ENCODE measurements around the gene CA4.
A peak's percentile ranks its signal among the peaks of the same experiment; 100 is the strongest.

CA4 gene

DNA sequence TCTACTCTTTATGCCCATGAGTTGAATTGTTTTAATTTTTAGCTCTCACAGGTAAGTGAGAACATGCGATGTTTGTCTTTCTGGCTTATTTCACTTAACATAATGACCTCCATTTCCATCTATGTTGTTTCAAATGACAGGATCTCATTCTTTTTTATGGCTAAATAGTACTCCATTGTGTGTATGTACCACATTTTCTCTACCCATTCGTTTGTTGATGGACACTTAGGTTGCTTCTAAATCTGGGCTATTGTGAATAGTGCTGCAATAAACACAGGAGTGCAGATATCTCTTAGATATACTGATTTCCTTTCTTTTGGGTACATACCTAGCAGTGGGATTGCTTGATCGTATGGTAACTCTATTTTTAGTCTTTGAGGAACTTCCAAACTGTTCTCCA is 19.3 kb upstream of the CA4 start:
- no peak for DNase-seq (ENCODE audit: low read depth, low spot score)

DNA sequence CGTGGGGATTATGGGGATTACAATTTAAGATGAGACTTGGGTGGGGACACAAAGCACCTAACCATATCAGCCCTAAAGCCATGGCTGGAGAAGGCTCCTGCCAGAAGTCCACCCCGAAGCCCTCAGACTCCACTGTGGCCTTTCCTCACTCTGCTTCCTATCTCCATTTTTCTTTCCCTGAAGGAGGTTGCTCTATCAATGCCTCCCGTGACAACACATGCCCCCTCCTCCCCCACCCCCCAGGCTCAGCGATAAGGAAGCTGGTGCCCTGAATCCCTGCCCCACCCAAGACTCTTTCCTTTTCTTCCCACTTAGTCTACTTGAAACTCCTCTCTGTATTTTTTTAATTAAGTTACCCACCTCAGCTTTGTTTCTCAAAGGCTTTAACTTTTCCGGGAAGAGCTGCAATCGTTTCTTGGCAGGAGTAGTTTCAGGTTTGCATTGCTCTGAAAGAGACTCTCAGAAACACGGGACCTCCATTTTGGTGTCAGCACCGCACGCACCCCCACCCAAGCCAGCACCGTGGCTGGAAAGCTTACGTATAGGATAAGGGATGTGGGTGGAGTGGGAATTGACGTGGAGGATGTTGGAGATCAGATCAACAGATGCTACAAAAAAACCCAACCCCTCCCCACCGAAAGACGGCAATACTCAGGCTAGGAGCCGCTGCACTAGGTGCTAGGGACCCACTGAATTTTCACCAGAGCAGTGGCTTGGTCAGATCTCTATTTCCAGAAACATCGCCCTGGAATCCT is 15.2 kb upstream of the CA4 start:
- DNase-seq (ENCODE audit: low read depth, low spot score): no peak

DNA sequence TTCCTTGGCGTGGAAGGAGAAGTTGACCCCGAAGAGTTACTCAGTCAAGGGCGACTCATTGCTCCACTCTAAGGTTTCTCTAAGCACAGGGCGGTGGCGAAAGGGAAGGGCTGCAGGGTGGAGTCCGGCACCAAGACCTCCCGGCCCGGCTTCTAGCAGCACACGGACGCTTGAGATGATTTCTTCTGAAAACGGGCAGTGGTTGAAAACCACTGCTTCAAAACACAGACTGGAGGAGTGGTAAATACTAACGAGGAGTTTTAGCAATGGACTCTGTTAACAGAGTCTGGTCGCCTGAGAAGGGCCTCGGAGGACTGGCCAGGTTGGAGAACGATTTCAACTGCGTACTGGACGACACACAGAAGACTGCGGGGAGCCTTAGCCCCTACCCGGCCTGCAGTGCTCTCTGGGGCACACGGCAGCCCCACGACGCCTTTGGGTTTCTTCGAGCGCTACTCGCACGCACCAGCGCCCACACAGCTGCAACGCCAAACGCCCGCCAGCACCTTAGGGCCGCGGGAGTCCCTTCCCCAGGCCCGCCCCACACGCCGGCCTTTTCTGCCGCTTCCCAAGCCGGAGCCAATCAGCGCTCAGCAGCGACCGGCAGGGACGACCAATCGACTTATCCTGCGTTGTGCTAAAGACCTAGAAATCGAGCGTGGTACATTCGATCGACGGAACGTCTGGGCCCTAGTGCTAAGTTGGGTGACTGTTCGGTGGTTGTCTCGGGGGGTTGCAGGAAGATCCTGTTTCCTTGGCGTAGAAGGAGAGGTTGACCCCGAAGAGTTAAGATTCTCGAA is 14.4 kb upstream of the CA4 start:
- DNase-seq (ENCODE audit: low read depth, low spot score): peak; percentile 52

DNA sequence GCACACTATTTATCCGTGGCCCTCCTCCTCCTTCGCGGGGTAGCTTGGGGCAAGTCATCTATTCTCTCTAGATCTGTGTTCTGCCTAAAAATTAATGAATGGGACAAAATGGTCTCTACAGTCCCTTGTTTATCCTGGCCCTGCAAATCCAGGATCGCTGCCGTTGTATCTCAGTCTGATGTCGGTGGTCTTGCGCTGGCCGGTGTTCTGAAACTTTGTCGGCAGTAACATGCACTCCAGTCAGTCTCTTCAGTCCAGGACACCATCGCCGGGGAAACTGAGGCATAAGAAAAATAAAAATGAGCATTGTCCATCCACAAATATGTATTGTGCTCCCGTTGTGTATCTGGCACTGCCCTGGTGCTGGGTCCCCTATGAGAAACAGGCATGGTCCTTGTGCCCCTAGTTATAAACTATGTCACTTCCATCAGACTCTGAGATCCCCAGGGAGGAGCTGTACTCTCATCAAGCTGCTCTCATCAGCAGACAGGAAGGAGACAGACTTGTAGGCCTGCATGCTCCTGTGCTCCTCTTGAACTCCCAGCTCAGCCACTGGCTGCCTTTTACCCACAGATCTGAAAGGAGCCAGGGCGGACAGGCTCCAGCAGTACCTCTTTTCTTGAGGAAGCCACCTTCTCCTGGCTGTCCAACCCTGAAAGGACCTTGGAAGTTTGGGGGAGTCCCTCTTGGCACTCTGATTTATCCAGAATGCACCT is 13.7 kb upstream of the CA4 start:
- DNase-seq (ENCODE audit: low read depth, low spot score): no peak

DNA sequence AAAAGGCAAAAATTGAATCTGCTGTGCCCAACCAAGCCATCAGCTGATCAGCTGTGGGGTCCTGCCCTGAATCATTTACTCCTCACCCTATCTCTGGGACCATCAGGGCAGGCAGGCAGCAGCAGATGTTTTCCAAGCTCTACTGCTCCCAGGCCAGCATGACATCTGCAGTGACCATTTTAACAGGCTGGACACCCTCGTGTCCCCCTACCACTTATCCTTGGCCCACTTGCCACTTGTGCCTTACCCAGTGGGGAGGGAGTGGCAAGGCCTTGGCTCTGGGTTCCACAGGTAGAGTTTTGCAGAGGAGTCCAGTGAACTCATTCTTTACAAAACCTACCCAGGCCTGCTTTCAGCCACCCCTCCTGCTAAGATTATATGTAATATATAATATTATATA is 12.0 kb upstream of the CA4 start:
- no peak for DNase-seq (ENCODE audit: low read depth, low spot score)

DNA sequence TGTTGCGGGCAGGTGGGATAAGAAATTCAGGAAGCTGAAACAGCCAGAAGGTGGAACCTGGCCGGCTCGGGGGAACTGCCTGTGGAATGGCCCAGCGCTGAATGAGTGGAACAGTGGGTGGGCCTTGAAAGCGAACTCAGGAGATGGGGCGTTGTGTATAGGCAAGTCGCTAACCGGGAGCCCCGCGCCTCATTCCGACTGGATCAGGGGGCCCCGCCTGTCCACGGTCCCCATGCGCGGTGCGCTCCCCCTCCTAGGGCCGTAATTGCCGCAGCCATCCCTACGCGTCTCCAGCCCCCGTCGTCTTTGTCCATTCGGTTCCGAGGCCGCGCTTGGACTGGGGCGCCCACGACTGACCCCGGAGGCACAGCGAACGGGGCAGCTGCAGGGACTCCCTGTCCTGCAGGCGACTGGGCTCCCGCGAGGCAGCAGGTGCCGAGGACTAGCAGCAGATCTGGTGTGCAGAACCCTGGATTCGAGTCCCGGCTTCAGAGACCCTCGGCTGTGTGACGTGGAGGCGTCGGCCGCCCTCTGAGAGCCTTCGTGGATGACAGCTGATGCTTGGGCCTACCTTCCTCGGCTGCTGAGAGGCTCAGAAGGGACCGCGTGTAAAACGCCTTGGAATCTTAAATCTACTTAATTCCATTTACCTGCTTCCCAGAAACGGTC is 10.9 kb upstream of the CA4 start:
- no peak for DNase-seq (ENCODE audit: low read depth, low spot score)

DNA sequence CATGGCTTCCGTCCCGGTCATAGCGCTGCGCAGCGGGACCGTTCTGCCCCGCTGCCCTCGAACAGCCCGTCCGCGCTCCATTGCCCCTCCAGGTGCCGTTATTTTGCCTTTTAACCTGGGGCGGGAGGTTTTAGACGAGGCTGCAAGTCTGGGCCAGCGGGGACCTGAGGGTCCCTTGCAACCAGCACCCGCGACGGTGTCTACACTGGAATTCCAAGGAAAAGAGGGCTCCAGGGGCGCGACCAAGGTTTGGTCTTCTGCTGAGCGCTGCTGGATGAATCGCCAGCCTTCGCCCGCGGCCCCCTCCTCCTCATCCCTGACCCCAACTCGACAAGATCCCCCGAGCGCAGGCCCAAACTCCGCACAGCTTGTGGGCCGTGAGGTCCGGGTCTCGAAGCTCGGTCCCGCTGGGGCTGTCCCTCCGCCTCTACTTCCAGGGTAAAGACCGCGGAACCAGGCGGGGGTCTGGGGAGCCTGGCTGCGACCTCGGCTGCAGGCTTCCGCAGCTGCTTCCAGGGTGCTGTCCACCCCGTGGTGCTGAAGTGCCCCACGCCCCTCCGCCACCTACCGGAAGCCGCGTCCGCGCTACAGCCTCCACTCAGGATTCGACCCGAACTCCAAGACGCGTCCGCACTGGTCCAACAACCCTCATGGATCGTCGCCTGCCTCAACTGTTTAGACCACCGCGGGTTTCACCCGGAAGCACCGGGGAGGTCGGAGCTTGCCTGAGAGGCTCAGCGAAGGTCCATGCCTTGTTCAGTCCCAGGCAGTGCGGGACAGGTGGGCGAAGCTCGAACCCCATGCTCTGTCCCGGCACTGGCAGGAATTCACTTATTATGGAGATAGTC is 10.1 kb upstream of the CA4 start:
- DNase-seq (ENCODE audit: low read depth, low spot score): no peak

DNA sequence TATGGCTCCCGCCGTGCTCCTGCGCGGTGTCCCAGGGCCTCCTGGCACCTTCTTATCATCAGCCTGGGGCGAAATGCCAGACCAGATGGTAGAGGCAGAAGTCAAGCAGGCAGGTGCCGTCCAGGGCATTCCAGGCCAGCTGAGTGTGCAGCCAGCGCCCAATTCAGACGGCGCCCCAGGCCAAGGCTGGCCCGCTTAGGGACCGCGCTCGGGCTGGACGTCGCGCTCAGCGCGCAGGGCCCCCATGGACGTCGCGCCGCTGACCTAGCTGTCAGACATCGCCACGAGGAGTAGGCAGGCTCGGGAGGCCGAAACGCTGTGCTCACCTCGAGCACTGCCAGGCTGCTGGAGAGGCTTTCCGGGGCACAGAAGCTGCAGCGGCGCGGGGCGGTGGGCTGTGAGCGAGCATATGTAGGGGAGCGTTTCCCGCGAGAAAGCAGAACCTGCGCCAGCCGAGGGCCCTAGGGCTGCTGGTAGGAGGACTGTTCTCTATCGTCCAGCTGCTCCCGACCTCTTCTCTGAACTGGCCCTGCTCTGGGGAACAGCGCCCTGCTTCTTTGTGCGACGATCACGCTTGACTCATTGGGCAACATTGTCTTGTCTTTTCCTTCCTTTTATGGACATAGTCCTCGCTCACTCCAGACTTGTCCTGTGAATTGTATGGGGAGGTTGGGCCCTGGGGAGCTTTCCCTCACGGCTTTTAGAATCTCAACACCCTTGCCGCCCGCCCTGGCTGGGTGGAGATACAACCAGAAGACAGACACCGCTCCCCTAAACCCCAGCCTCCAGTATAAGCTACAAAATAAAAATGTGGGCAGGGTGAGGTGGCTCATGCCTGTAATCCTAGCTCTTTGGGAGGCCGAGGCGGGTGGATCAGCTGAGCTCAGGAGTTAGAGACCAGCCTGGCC is 8.4 kb upstream of the CA4 start:
- no peak for DNase-seq (ENCODE audit: low read depth, low spot score)

DNA sequence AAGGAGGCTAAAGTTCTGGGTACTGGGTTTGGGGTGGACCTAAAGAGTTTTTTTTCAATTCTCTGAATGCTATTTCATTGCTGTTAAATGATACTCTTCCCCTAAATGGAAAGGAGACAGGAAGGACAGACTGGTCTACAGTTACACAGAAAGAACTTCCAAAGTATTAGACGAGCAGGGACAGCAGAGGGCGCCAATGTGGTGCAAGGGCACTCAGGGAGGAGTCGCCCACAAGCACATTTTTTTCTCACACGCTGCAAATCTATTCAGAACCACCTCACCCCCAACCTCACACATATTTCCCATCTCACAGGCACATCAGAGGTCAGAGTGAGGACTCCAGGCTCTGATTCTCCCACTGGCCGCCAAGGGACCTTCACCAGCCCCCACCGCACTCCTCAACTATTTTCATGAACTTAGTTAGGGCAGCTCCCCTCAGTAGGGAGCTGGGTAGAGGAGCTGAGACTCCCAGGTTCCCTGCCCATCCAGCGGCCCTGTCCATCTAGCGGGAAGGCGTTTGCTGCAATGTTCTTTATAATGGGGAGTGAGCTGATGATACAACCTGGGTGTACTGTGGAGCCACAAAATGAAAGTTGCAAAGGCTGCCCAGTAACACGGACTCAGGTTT is 6.8 kb upstream of the CA4 start:
- no peak for DNase-seq (ENCODE audit: low read depth, low spot score)

DNA sequence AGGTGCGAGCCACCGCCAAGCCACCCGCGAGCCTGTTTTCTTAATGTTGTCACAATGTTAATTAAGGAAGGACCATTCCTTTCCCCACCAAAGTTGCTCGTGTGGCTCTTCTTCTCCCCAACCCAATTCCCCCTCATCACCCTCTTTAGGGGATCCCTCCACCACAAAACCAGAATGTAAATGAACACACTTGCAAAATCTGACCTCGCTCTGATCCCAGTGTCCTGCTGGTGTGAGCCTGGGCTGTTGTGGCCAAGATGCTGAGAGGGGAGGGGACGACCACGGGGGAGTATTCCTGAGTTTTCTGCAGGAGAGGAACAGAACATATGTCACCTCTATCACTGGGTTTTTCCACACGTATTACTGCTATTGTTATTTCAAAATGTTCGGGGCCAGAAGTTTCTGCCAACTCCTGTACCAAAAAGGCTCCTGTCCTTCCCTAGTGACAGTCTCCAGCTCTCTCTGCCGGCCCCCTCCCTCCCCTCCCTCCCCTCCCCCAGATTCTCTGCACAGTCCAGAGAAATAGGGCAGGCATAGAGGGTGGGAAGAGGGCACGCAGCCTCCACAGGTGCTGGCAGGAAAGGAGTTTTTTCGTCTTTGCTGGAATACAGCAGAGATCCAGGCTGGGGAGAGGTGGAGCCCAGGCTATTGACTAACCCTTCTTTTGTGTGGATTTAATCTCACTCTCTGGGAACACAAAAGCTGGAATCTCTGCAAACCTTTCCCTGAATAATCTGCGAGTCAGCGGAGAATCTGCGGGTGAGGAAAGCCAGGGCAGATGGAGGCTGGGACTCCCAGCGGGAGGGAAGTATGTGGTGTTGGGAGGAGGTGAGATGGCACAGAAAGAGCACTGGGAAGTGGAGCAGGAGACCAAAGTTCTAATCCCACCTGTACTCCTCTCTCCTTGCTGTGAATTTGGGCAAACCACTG is 4.5 kb upstream of the CA4 start:
- no peak for DNase-seq (ENCODE audit: low read depth, low spot score)

DNA sequence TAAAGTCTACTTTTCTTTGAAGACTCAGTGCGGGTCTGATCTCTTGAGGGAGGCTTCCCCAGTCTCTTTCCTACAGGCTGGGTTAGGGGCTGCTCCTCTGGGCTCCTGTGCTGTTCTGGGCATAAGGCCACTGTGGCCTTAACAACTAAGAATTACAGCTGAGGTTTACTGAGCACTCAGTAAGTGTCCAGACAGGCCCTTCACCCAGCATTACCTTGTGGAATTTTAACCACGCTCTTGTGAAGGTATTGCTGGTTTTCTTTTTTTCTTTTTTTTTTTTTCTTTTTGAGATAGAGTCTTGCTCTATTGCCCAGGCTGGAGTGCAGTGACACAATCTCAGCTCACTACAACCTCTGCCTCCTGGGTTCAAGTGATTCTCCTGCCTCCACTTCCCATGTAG is 3.6 kb upstream of the CA4 start:
- DNase-seq (ENCODE audit: low read depth, low spot score): no peak

DNA sequence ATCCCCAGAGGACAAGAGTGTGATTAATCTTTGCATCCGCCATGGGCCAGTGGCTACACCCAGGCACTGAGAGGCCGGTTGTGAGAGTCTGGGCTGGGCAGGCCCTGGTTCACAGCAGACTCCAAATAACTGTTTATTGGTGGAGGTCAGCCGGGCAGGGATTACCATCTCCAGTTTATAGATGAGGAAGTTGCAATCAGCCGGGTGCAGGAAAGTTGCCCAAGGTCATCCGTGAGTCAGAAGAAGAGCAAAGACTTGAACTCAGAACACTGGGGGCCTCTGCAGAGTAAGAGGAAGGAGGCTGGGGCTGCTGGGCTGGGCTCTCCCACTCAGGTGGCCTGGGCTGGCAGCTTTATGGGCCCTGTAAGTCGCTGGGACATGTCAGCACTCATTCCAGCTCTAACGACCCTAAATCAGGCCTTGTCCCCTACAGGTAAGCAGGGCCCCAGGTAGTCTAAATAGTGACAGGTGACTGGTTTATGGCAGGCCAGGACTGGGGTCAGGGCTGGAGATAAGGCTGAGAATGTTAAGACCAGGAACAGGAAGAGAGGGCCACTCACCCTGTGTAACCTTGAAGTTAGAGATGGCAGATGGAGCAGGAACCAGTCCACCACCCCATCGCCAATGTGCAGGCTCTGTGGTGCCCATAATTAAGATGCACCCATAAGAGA is 2.1 kb upstream of the CA4 start:
- no peak for DNase-seq (ENCODE audit: low read depth, low spot score)

DNA sequence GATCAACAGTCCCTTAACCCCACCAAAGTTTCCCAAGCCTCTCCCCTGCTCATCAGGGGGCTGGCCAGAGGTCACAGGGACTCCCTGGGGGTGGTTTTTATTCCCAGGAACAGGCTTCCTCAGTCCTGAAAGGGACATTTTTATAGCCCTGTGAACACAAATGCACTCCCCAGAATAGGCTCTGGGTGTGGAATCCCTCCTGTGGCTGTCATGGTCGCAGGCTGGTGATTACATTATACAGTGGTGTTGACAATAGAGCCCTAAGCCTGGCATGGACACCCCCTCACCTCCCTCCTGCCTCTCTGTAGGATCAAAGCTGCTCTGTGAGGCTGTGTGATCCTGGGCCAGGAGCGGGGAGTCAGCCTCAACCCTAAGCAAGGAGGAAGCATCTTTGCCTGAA is 1.4 kb upstream of the CA4 start:
- no peak for DNase-seq (ENCODE audit: low read depth, low spot score)

DNA sequence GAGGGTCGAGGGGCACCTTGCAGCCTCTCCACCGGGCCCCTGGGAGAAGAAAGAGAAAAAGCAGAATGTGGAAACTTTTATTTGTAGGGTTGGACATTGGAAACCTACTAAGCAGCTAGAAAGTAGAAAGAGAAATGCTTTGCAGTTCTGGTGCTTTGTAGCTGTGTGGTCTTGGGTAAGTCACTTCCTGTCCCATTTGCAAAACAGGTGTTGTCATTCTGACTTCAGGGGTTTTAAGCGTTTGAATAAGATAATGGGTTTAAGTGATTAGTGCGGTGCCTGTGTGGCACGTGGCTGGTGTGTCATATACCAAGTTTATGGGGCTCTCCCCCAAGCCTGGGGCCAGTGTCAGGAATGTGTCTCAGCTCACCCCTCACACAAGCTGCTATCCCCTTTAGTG is 1.6 kb downstream of the CA4 start:
- no peak for DNase-seq (ENCODE audit: low read depth, low spot score)

DNA sequence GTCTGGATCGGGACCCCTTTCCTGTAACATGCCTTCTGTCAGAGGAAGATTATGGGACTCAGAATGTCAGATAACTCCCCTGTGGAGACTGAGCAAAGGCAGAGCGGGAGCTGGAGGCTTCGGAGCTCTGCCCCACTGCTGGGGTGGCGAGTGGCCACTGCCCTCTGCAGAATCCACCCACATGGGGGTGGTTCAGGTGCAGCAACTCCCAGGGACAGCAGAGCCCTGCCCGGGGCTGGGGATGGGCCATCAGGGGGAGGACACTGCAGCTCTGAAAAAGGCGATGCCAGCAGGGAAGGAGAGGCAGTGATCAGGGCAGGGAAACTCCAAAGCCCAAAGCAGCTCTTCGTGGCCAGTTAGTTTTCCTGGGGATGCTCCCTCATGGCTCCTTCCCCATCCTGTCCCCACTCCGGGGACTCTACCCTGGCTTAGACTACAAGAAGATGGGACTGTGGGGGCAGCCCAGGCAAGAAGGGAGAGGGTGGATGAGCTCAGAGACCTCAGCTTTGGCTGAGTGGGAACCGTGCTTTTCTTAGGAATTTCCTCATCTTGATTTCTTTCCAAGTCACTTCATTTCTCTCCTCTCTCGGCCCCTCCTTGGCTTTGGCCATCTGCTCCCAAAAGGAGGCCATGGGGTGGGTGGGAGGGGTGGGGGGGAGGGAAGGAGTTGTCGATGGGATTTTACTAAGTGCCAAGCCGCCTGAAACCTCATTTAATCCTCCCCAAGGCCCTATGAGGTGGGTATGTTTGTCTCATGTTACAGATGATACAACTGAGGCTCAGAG is 4.0 kb downstream of the CA4 start:
- DNase-seq (ENCODE audit: low read depth, low spot score): no peak

DNA sequence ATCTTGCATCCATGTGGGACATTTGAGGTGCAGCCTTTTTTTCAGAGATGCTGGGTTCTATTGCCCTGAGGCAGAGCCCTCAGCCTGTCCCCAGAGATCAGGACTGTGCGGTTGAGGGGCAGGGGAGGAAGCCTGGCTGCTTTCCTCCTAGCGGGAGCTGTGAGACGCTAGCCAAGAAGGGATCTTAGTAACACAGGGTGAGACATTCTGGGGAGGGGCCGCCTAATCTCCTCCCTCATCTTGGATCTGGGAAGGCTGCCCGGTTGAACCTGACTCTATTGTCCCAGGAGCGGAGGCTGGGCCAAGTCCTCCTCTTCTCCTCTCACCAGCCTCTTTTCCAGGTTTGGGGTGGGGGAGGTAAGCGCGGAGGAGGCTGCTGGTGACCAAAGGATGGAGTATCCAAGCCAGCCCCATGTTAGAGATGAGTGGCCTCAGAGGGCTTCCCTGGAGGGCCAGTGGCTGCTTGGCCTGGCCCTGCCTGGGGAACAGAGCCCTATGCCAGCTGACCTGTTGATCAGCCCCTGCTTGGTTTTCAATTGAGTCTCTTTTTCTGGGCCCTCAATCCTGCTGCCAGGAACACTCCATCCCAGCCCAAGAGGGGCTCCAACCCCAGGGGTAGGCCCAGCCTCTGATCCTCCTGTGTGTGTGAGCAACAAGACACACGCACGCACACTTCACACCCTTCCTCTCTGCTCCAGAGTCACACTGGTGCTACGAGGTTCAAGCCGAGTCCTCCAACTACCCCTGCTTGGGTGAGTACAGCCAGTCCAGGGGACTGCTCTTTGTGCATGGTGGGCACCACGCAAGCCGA is 5.0 kb downstream of the CA4 start:
- no peak for DNase-seq (ENCODE audit: low read depth, low spot score)

Data from brain pericyte (primary cell).